Measurements from ENCODE around the gene POLR1E. TPM values are rescaled to one million over a fixed set of nuclear protein-coding genes. Genes with fewer than 3 reads are reported as not detected.

The POLR1E gene
- total and polyA plus RNA-seq, 2 of the 8 experiments (the other 6 are each of a cell fraction or from before 2014, with no cell fraction given), result 16.0 to 40.0 TPM

- Histone ChIP-seq H2AK5ac (ENCODE audit: low read depth, low read length) (no peak overlapping the region), H3K4me3 (ENCODE audit: extremely low read depth in 1 of 4, insufficient read depth in 2 of 4, low read depth in 3 of 4, low read length in 4 of 4) (no peak overlapping the region), H3K9ac (replicated peaks in 1 of 4; ENCODE audit: extremely low read depth in 1 of 4, low read depth in 3 of 4, low read length in 3 of 4) (no peak overlapping the region), H2AFZ (ENCODE audit: low read length) (no peak overlapping the region), H3K14ac (ENCODE audit: insufficient read length) (no peak overlapping the region), H3K23ac (ENCODE audit: insufficient read length) (no peak overlapping the region), H4K91ac (replicated peaks; ENCODE audit: insufficient read length, low read length) (no peak overlapping the region), H2BK12ac (ENCODE audit: low read depth, low read length) (no peak overlapping the region), H3K18ac (ENCODE audit: extremely low read depth, low read length) (no peak overlapping the region), H3K23me2 (ENCODE audit: low read depth, low read length) (no peaks in the 10 kb centered on the region), H3K56ac (replicated peaks; ENCODE audit: insufficient read length, low read depth, low read length) (no peak overlapping the region), H2BK15ac (ENCODE audit: low read length) (no peak overlapping the region), H3K4ac (replicated peaks; ENCODE audit: insufficient read length, low read depth, low read length) (no peak overlapping the region), H4K5ac (ENCODE audit: insufficient read length, low read depth, low read length) (no peak overlapping the region), H3K79me1 (ENCODE audit: low read depth, low read length) (no peaks in the 10 kb centered on the region), H4K8ac (ENCODE audit: extremely low read depth, insufficient read depth, low read length) (no peak overlapping the region), H3K4me2 (ENCODE audit: insufficient read depth in 1 of 2, low read depth in 2 of 2, low read length in 2 of 2) (no peak overlapping the region), H2BK120ac (replicated peaks; ENCODE audit: low read depth, low read length) (no peak overlapping the region), H3K9me3 (ENCODE audit: insufficient read depth in 2 of 2, low read depth in 1 of 2, low read length in 1 of 2) (no peaks in the 10 kb centered on the region), H2BK20ac (ENCODE audit: low read length) (no peak overlapping the region), H3K27ac (ENCODE audit: low read depth, low read length) (no peak overlapping the region), H3K4me1 (replicated peaks in 1 of 4; ENCODE audit: control insufficient read depth in 3 of 4, insufficient read depth in 4 of 4, low read length in 3 of 4) (no peaks in the 10 kb centered on the region; a peak in 1 of 7 replicates), H3K79me2 (ENCODE audit: control insufficient read depth in 1 of 2, insufficient read depth in 2 of 2, low read length in 2 of 2) (no peaks in the 10 kb centered on the region), H4K20me1 (replicated peaks in 1 of 2; ENCODE audit: control insufficient read depth in 1 of 2, insufficient read depth in 2 of 2, low read length in 2 of 2) (peaks cover 0 to 3% of the 10 kb centered on the region in 2 experiments), H3K36me3 (ENCODE audit: control insufficient read depth in 2 of 4, insufficient read depth in 4 of 4, low read length in 3 of 4) (no peaks in the 10 kb centered on the region), H3K27me3 (replicated peaks in 1 of 4; ENCODE audit: control insufficient read depth in 3 of 4, extremely low read depth in 1 of 4, insufficient read depth in 3 of 4, low read length in 3 of 4) (no peaks in the 10 kb centered on the region), H2BK5ac (ENCODE audit: low read depth, low read length) (no peak overlapping the region)
- WGBS, 2 experiments (ENCODE audit: extremely low coverage in 1 of 2, insufficient coverage in 1 of 2, insufficient read length in 1 of 2, insufficient replicate concordance in 2 of 2, low coverage in 1 of 2, low lambda C conversion rate in 2 of 2, missing lambda C conversion rate in 1 of 2), result 97% methylated on average over 2 of the region's 2 CpGs; no CpG with 5 or more reads in 1 of the 2 experiments
- no peak for TF ChIP-seq KDM1A (IDR thresholded peaks at IDR 0.05; ENCODE audit: borderline replicate concordance, low read length)
- TF ChIP-seq TBP (IDR thresholded peaks at IDR 0.05; ENCODE audit: low read depth, low read length), result no peak
- no peak for TF ChIP-seq CBX8 (IDR thresholded peaks at IDR 0.05; ENCODE audit: borderline replicate concordance, low read depth, low read length)
- no peak for TF ChIP-seq TEAD4 (IDR thresholded peaks at IDR 0.05; ENCODE audit: low read depth, low read length)
- no peak for TF ChIP-seq NRF1 (IDR thresholded peaks at IDR 0.05; ENCODE audit: low read depth, low read length)
- TF ChIP-seq SIRT6 (IDR thresholded peaks at IDR 0.05; ENCODE audit: low read length), result no peak
- CTCF ChIA-PET (ENCODE audit: partially characterized antibody), result no interaction called here
- FAIRE-seq (no peak), DNase-seq (ENCODE audit: low read depth in 1 of 2, low spot score in 2 of 2) (no peak)
- POLR2A ChIA-PET (ENCODE audit: partially characterized antibody), result interaction anchor here (1.3 kb wide), 1 partner anchor 14 kb away, joined by 3 read pairs; no protein-coding TSS in a partner anchor
Measured at GRCh38 chr9:37551888-37552287, 66.1 kb downstream of the POLR1E start.

Data from H1 (cell line).